Parathyroid adenoma (tissue), 2 donors: Measurements from ENCODE around the gene ZNF346.

ENCODE experiments used
- H2AFZ ChIP-seq: fragments of 300-600 bp; sonication (generic); one replicate; pipeline ENCODE4 v1.7.0; 2017; ENCODE audit warnings: antibody characterized with exemption, mild to moderate bottlenecking
- H3K27ac ChIP-seq: fragments of 300-600 bp; sonication (generic); one replicate; pipeline ENCODE4 v1.7.0; 2017
- H3K27me3 ChIP-seq: fragments of 300-600 bp; sonication (generic); one replicate; pipeline ENCODE4 v1.7.0; 2017; ENCODE audit warnings: low read length; ENCODE audit not compliant: control insufficient read depth, insufficient read depth
- H3K36me3 ChIP-seq: fragments of 300-600 bp; sonication (generic); one replicate; pipeline ENCODE4 v1.7.0; 2017; ENCODE audit warnings: low read length; ENCODE audit not compliant: control insufficient read depth, insufficient read depth
- H3K4me1 ChIP-seq: fragments of 300-600 bp; sonication (generic); one replicate; pipeline ENCODE4 v1.7.0; 2017; ENCODE audit warnings: control low read depth
- H3K4me2 ChIP-seq: fragments of 300-600 bp; sonication (generic); one replicate; pipeline ENCODE4 v1.7.0; 2017; ENCODE audit warnings: low read length
- H3K4me3 ChIP-seq: fragments of 300-600 bp; sonication (generic); one replicate; pipeline ENCODE4 v1.7.0; 2017; ENCODE audit warnings: low read depth, low read length
- H3K79me2 ChIP-seq: fragments of 300-600 bp; sonication (generic); one replicate; pipeline ENCODE4 v1.7.0; 2017; ENCODE audit warnings: control low read depth
- H3K9ac ChIP-seq: fragments of 300-600 bp; sonication (generic); one replicate; pipeline ENCODE4 v1.7.0; 2017; ENCODE audit warnings: mild to moderate bottlenecking
- H3K9me3 ChIP-seq: fragments of 300-600 bp; sonication (generic); one replicate; pipeline ENCODE4 v1.7.0; 2017; ENCODE audit warnings: low read length; ENCODE audit not compliant: control insufficient read depth
- CTCF ChIP-seq: fragments of 300-600 bp; sonication (generic); IDR thresholded peaks from one replicate; pipeline ENCODE4 v1.7.0; 2017; ENCODE audit warnings: antibody characterized with exemption, mild to moderate bottlenecking
- donor health status: primary hyperparathyroidism.

Gene ZNF346

GRCh38 chr5:177035976-177036375 is 13.5 kb downstream of the ZNF346 start:
- TF ChIP-seq CTCF = no peak
- no peak overlapping the region for H3K9ac ChIP-seq
- H3K27me3 ChIP-seq = no peaks in the 10 kb centered on the region
- no peaks in the 10 kb centered on the region for H3K9me3 ChIP-seq
- no peaks in the 10 kb centered on the region for H3K36me3 ChIP-seq
- H3K27ac ChIP-seq = no peak overlapping the region
- H3K4me1 ChIP-seq = no peaks in the 10 kb centered on the region
- H3K79me2 ChIP-seq = peaks cover 21% of the 10 kb centered on the region
- H3K4me2 ChIP-seq = no peak overlapping the region
- H2AFZ ChIP-seq = no peak overlapping the region
- no peak overlapping the region for H3K4me3 ChIP-seq

GRCh38 chr5:177036443-177036842 is 13.9 kb downstream of the ZNF346 start:
- Histone ChIP-seq H3K36me3 (no peaks in the 10 kb centered on the region), H3K27ac (no peak overlapping the region), H3K4me3 (no peak overlapping the region), H3K79me2 (peaks cover 17% of the 10 kb centered on the region), H3K9me3 (no peaks in the 10 kb centered on the region), H3K9ac (no peak overlapping the region), H3K27me3 (no peaks in the 10 kb centered on the region), H3K4me1 (no peaks in the 10 kb centered on the region), H3K4me2 (no peak overlapping the region), H2AFZ (no peak overlapping the region)
- no peak for TF ChIP-seq CTCF

- Histone ChIP-seq H3K36me3 (no peaks in the 10 kb centered on the region), H3K9ac (no peak overlapping the region), H3K79me2 (peaks cover 16% of the 10 kb centered on the region), H3K4me1 (no peaks in the 10 kb centered on the region), H3K9me3 (no peaks in the 10 kb centered on the region), H3K27ac (no peak overlapping the region), H3K27me3 (no peaks in the 10 kb centered on the region), H2AFZ (no peak overlapping the region), H3K4me2 (no peak overlapping the region), H3K4me3 (no peak overlapping the region)
- TF ChIP-seq CTCF = no peak
These were observed 14.4 kb downstream of the ZNF346 start for GRCh38 chr5:177036921-177037320.

- no peaks in the 10 kb centered on the region for H3K27me3 ChIP-seq
- H2AFZ ChIP-seq = no peak overlapping the region
- no peak overlapping the region for H3K4me2 ChIP-seq
- H3K9ac ChIP-seq = no peak overlapping the region
- no peak for TF ChIP-seq CTCF
- no peaks in the 10 kb centered on the region for H3K36me3 ChIP-seq
- H3K79me2 ChIP-seq = no peaks in the 10 kb centered on the region
- H3K9me3 ChIP-seq = no peaks in the 10 kb centered on the region
- H3K4me3 ChIP-seq = no peak overlapping the region
- no peaks in the 10 kb centered on the region for H3K4me1 ChIP-seq
- no peak overlapping the region for H3K27ac ChIP-seq
These were observed 18.4 kb downstream of the ZNF346 start for GRCh38 chr5:177040814-177041420.

- Histone ChIP-seq H2AFZ (no peak overlapping the region), H3K27ac (no peak overlapping the region), H3K9me3 (no peaks in the 10 kb centered on the region), H3K4me1 (no peaks in the 10 kb centered on the region), H3K36me3 (no peaks in the 10 kb centered on the region), H3K4me3 (no peak overlapping the region), H3K4me2 (no peak overlapping the region), H3K27me3 (no peaks in the 10 kb centered on the region), H3K79me2 (no peaks in the 10 kb centered on the region), H3K9ac (no peak overlapping the region)
- no peak for TF ChIP-seq CTCF
These were observed 19.4 kb downstream of the ZNF346 start for GRCh38 chr5:177041936-177042335.
